ENCODE results near the gene ACAD11.

Gene ACAD11

GRCh38 chr3:132554437-132554836 lies 105.2 kb downstream of the ACAD11 start:
- H3K79me1 ChIP-seq (replicated peaks; ENCODE audit: low read length, poor library complexity, severe bottlenecking) = no peaks in the 10 kb centered on the region
- H3K4ac ChIP-seq (ENCODE audit: low read depth in 1 of 2, low read length in 2 of 2) = no peak overlapping the region
- H2BK120ac ChIP-seq (ENCODE audit: low read depth, low read length) = no peak overlapping the region
- no peak overlapping the region for H3K4me2 ChIP-seq (ENCODE audit: low read length, poor library complexity, severe bottlenecking)
- H3K4me3 ChIP-seq (ENCODE audit: insufficient read depth in 1 of 2, low read depth in 1 of 2, low read length in 2 of 2) = no peak overlapping the region
- 97% methylated on average over 8 of the region's 8 CpGs for WGBS
- no peak overlapping the region for H3K27ac ChIP-seq (ENCODE audit: low read length, poor library complexity, severe bottlenecking)
- H3K9ac ChIP-seq (ENCODE audit: low read length) = no peak overlapping the region
- no peaks in the 10 kb centered on the region for H3K27me3 ChIP-seq (ENCODE audit: control insufficient read depth in 1 of 2, insufficient read depth in 1 of 2, low read length in 2 of 2)
- no peak overlapping the region for H2BK5ac ChIP-seq (ENCODE audit: low read depth, low read length, poor library complexity, severe bottlenecking)
- no peaks in the 10 kb centered on the region for H3K9me3 ChIP-seq (ENCODE audit: control insufficient read depth, low read length)
- H3K18ac ChIP-seq (ENCODE audit: low read depth in 1 of 2, low read length in 2 of 2) = no peak overlapping the region
- no peak overlapping the region for H2AK5ac ChIP-seq (ENCODE audit: low read length, severe bottlenecking)
- peaks cover 7 to 14% of the 10 kb centered on the region in 2 experiments for H3K36me3 ChIP-seq (ENCODE audit: control insufficient read depth in 1 of 2, insufficient read depth in 2 of 2, low read depth in 1 of 2, low read length in 2 of 2)
- H4K8ac ChIP-seq (ENCODE audit: low read length) = no peak overlapping the region
- H2BK15ac ChIP-seq (ENCODE audit: low read depth, poor library complexity, severe bottlenecking) = no peak overlapping the region
- no peak overlapping the region for H4K91ac ChIP-seq (ENCODE audit: low read length)
- DNase-seq = no peak
- H2AFZ ChIP-seq (ENCODE audit: low read depth, low read length) = no peak overlapping the region
- H3K14ac ChIP-seq (ENCODE audit: low read length in 2 of 2) = no peak overlapping the region
- no peak overlapping the region for H3K23ac ChIP-seq (ENCODE audit: low read length in 2 of 2)
- H3K4me1 ChIP-seq (ENCODE audit: control insufficient read depth, insufficient read depth, low read depth, low read length) = peaks cover 8% of the 10 kb centered on the region
- no peak overlapping the region for H2BK12ac ChIP-seq (ENCODE audit: low read length in 2 of 2)

DNA sequence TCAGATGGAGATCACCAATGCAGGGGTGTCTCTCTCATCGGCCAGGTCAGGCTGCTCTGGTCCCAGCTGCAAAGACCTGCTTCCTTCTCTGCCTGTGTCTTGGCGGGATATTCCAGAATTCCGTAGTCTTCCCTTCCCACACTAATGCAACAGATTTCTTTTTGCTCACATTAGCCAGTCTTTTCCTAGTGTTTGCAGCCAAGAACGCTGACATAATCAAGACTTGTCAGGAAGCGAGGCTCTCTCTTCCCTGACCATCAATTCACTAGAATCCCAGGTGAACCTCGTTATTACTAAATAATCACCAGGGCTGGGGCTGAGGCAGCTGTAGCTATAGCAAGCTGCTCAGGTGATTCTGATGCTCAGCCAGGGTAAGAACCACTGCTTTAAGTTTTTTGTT lies 105.8 kb downstream of the ACAD11 start:
- no peak overlapping the region for H2BK15ac ChIP-seq (ENCODE audit: low read depth, poor library complexity, severe bottlenecking)
- no peak overlapping the region for H3K4me3 ChIP-seq (ENCODE audit: insufficient read depth in 1 of 2, low read depth in 1 of 2, low read length in 2 of 2)
- H3K18ac ChIP-seq (ENCODE audit: low read depth in 1 of 2, low read length in 2 of 2) = peak overlapping the region in 1 of 2 experiments; percentile 33
- H3K23ac ChIP-seq (ENCODE audit: low read length in 2 of 2) = no peak overlapping the region
- H3K4me2 ChIP-seq (ENCODE audit: low read length, poor library complexity, severe bottlenecking) = no peak overlapping the region
- no peaks in the 10 kb centered on the region for H3K79me1 ChIP-seq (replicated peaks; ENCODE audit: low read length, poor library complexity, severe bottlenecking)
- no peak overlapping the region for H2AK5ac ChIP-seq (ENCODE audit: low read length, severe bottlenecking)
- H2BK12ac ChIP-seq (ENCODE audit: low read length in 2 of 2) = no peak overlapping the region
- no peak overlapping the region for H2BK5ac ChIP-seq (ENCODE audit: low read depth, low read length, poor library complexity, severe bottlenecking)
- H3K36me3 ChIP-seq (ENCODE audit: control insufficient read depth in 1 of 2, insufficient read depth in 2 of 2, low read depth in 1 of 2, low read length in 2 of 2) = peaks cover 7 to 8% of the 10 kb centered on the region in 2 experiments
- no peak overlapping the region for H2AFZ ChIP-seq (ENCODE audit: low read depth, low read length)
- peaks cover 11% of the 10 kb centered on the region for H3K4me1 ChIP-seq (ENCODE audit: control insufficient read depth, insufficient read depth, low read depth, low read length)
- no peak overlapping the region for H3K9ac ChIP-seq (ENCODE audit: low read length)
- H4K91ac ChIP-seq (ENCODE audit: low read length) = no peak overlapping the region
- H3K27me3 ChIP-seq (ENCODE audit: control insufficient read depth in 1 of 2, insufficient read depth in 1 of 2, low read length in 2 of 2) = no peaks in the 10 kb centered on the region
- no peak overlapping the region for H3K4ac ChIP-seq (ENCODE audit: low read depth in 1 of 2, low read length in 2 of 2)
- no peak for DNase-seq
- WGBS = 94% methylated on average over 6 of the region's 6 CpGs
- no peak overlapping the region for H4K8ac ChIP-seq (ENCODE audit: low read length)
- no peak overlapping the region for H3K27ac ChIP-seq (ENCODE audit: low read length, poor library complexity, severe bottlenecking)
- no peaks in the 10 kb centered on the region for H3K9me3 ChIP-seq (ENCODE audit: control insufficient read depth, low read length)
- H2BK120ac ChIP-seq (ENCODE audit: low read depth, low read length) = no peak overlapping the region
- H3K14ac ChIP-seq (ENCODE audit: low read length in 2 of 2) = peak overlapping the region in 1 of 2 experiments; percentile 61

DNA sequence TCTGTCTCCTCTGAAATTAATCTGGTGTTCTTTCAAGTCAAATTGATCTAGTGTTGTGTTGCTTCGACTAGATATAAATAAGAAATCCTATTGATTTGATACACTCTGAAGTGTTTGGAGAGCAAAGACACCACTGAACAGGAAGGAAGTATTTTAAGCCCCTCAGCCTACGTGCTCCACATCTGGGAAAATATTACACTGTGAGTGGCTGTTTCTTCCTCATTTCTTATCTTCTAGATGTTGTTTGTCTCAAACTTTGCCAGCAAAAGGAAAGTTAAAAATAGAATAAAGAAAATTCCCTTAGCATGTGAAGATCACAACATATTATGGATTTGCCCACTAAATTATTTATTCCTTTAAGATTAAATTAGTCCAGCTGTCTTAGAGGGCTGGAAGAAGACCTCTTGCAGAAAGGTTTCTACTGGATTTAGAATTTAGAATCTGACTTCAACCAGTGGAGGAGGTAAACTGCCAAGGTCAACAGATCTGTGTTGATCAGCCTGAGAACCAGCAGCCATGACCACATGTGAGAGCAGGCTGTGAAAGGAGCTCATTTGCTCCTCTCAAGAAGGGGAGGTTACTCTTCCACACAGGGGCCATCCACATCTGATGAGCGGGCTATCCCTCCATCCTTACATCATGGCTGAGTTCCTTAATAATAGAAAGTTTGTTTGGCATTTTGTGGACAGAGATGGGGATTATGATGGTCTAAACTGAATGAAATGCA lies 108.9 kb downstream of the ACAD11 start:
- no peak for DNase-seq
- no peak overlapping the region for H4K91ac ChIP-seq (ENCODE audit: low read length)
- H3K27ac ChIP-seq (ENCODE audit: low read length, poor library complexity, severe bottlenecking) = no peak overlapping the region
- peaks cover 8% of the 10 kb centered on the region for H3K4me1 ChIP-seq (ENCODE audit: control insufficient read depth, insufficient read depth, low read depth, low read length)
- no peaks in the 10 kb centered on the region for H3K79me1 ChIP-seq (replicated peaks; ENCODE audit: low read length, poor library complexity, severe bottlenecking)
- H2BK15ac ChIP-seq (ENCODE audit: low read depth, poor library complexity, severe bottlenecking) = no peak overlapping the region
- H2AFZ ChIP-seq (ENCODE audit: low read depth, low read length) = no peak overlapping the region
- no peak overlapping the region for H3K14ac ChIP-seq (ENCODE audit: low read length in 2 of 2)
- H3K23ac ChIP-seq (ENCODE audit: low read length in 2 of 2) = no peak overlapping the region
- H2AK5ac ChIP-seq (ENCODE audit: low read length, severe bottlenecking) = no peak overlapping the region
- H2BK120ac ChIP-seq (ENCODE audit: low read depth, low read length) = no peak overlapping the region
- no peaks in the 10 kb centered on the region for H3K27me3 ChIP-seq (ENCODE audit: control insufficient read depth in 1 of 2, insufficient read depth in 1 of 2, low read length in 2 of 2)
- H3K4me2 ChIP-seq (ENCODE audit: low read length, poor library complexity, severe bottlenecking) = no peak overlapping the region
- peak overlapping the region; percentile 2 for H3K9ac ChIP-seq (ENCODE audit: low read length)
- H2BK5ac ChIP-seq (ENCODE audit: low read depth, low read length, poor library complexity, severe bottlenecking) = no peak overlapping the region
- H4K8ac ChIP-seq (ENCODE audit: low read length) = no peak overlapping the region
- no peak overlapping the region for H3K4ac ChIP-seq (ENCODE audit: low read depth in 1 of 2, low read length in 2 of 2)
- no peak overlapping the region for H3K18ac ChIP-seq (ENCODE audit: low read depth in 1 of 2, low read length in 2 of 2)
- 88% methylated on average over 2 of the region's 3 CpGs for WGBS
- H3K4me3 ChIP-seq (ENCODE audit: insufficient read depth in 1 of 2, low read depth in 1 of 2, low read length in 2 of 2) = no peak overlapping the region
- H3K9me3 ChIP-seq (ENCODE audit: control insufficient read depth, low read length) = no peaks in the 10 kb centered on the region
- H2BK12ac ChIP-seq (ENCODE audit: low read length in 2 of 2) = no peak overlapping the region
- peaks cover 0 to 6% of the 10 kb centered on the region in 2 experiments for H3K36me3 ChIP-seq (ENCODE audit: control insufficient read depth in 1 of 2, insufficient read depth in 2 of 2, low read depth in 1 of 2, low read length in 2 of 2)

DNA sequence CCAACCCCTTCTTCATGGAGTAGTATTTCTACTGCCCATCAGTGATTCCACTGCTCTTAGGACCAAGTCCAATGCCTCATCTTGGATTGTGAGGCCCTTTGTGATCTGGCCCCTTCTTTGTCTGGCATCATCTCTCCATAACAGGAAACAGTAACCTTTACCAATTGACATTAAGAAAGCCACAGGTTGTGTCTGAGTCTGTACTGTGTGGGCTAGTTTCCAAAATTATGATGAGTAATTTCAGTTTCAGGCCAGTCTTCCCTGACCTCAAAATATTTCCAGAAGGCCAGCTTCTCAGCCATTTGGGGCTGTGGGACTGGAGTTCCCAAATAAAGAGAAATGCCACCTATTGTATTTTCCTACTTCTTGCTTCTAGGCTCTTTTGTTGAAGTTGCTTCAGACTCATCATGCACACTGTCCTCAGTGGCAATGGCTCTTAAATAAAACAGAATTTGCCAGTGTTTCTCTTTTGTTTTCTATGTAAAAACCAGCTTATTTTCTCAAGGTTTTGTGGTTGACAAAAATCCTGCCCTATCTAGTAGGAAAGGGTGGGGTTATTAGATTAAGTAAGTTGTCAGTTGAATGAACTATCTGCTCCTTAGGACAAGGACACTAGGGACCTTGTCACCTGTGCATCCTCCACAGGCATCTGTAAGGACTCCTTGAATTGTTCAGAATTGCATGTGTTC lies 109.6 kb downstream of the ACAD11 start:
- no peak overlapping the region for H2AFZ ChIP-seq (ENCODE audit: low read depth, low read length)
- no peak overlapping the region for H3K18ac ChIP-seq (ENCODE audit: low read depth in 1 of 2, low read length in 2 of 2)
- H3K4me2 ChIP-seq (ENCODE audit: low read length, poor library complexity, severe bottlenecking) = no peak overlapping the region
- no peaks in the 10 kb centered on the region for H3K9me3 ChIP-seq (ENCODE audit: control insufficient read depth, low read length)
- no peaks in the 10 kb centered on the region for H3K79me1 ChIP-seq (replicated peaks; ENCODE audit: low read length, poor library complexity, severe bottlenecking)
- no peak overlapping the region for H3K4me3 ChIP-seq (ENCODE audit: insufficient read depth in 1 of 2, low read depth in 1 of 2, low read length in 2 of 2)
- H3K27ac ChIP-seq (ENCODE audit: low read length, poor library complexity, severe bottlenecking) = no peak overlapping the region
- no peak overlapping the region for H2BK5ac ChIP-seq (ENCODE audit: low read depth, low read length, poor library complexity, severe bottlenecking)
- no peak overlapping the region for H3K4ac ChIP-seq (ENCODE audit: low read depth in 1 of 2, low read length in 2 of 2)
- peak overlapping the region in 1 of 2 experiments; percentile 41 for H3K14ac ChIP-seq (ENCODE audit: low read length in 2 of 2)
- H3K36me3 ChIP-seq (ENCODE audit: control insufficient read depth in 1 of 2, insufficient read depth in 2 of 2, low read depth in 1 of 2, low read length in 2 of 2) = peaks cover 0 to 4% of the 10 kb centered on the region in 2 experiments
- DNase-seq = peak; percentile 20
- H3K9ac ChIP-seq (ENCODE audit: low read length) = peak overlapping the region; percentile 2
- no peaks in the 10 kb centered on the region for H3K27me3 ChIP-seq (ENCODE audit: control insufficient read depth in 1 of 2, insufficient read depth in 1 of 2, low read length in 2 of 2)
- H3K4me1 ChIP-seq (ENCODE audit: control insufficient read depth, insufficient read depth, low read depth, low read length) = peaks cover 8% of the 10 kb centered on the region
- H2BK15ac ChIP-seq (ENCODE audit: low read depth, poor library complexity, severe bottlenecking) = no peak overlapping the region
- peak overlapping the region; percentile 19 for H2AK5ac ChIP-seq (ENCODE audit: low read length, severe bottlenecking)
- no peak overlapping the region for H4K8ac ChIP-seq (ENCODE audit: low read length)
- H2BK12ac ChIP-seq (ENCODE audit: low read length in 2 of 2) = no peak overlapping the region
- no peak overlapping the region for H2BK120ac ChIP-seq (ENCODE audit: low read depth, low read length)
- H3K23ac ChIP-seq (ENCODE audit: low read length in 2 of 2) = no peak overlapping the region
- H4K91ac ChIP-seq (ENCODE audit: low read length) = no peak overlapping the region

Data from mesenchymal stem cell (in vitro differentiated cells and primary cell).